Endothelial cell of umbilical vein (primary cell): Measurements from ENCODE around the gene RALBP1. TPM values are rescaled to one million over a fixed set of nuclear protein-coding genes. Genes with fewer than 3 reads are reported as not detected.

Experiments
- BruUV-seq: library from RNA; stranded (reverse); fragments of 400-500 nt; replicated peaks from 2 replicates; lab custom pipeline; 2021; lab: Mats Ljungman, UMichigan
- CTCF ChIA-PET: fragments of 300-600, 350-600 bp; sonication (Branson Sonifier 250); formaldehyde crosslinking; loops from one replicate; lab custom pipeline; 2021; ENCODE audit warnings: antibody characterized with exemption, inconsistent platforms; lab: Charles Lee
- POLR2A ChIA-PET: fragments of 300-600, 350-600 bp; sonication (Branson Sonifier 250); formaldehyde crosslinking; loops from one replicate; lab custom pipeline; 2021; ENCODE audit warnings: antibody characterized with exemption, inconsistent platforms; lab: Charles Lee
- DNase-seq: peaks from one replicate; pipeline ENCODE4 v3.0.0-alpha.2; 2011; ENCODE audit warnings: low read depth, low spot score
- FAIRE-seq: peaks from 2 replicates; lab custom pipeline; 2011; peaks lifted over from hg19 to GRCh38; lab: Jason Lieb, UNC
- H2AFZ ChIP-seq: 2 replicates; pipeline ENCODE4 v1.6.0; 2012; ENCODE audit warnings: low read depth, low read length, control low read depth, inconsistent platforms
- H3K27ac ChIP-seq: 2 replicates; pipeline ENCODE4 v1.5.1; 2011; ENCODE audit warnings: low read depth, mild to moderate bottlenecking, control low read depth, low read length, moderate library complexity; ENCODE audit not compliant: insufficient read depth
- H3K27me3 ChIP-seq, 2 experiments: 2 replicates each; pipeline versions ENCODE4 v1.6.0 to v1.6.1; 2011; ENCODE audit warnings: low read length in 2 of 2, mixed read lengths in 1 of 2; ENCODE audit not compliant: control insufficient read depth in 2 of 2, insufficient read depth in 2 of 2
- H3K36me3 ChIP-seq, 2 experiments: 2 replicates in 1 of 2; 3 replicates in 1 of 2; pipeline ENCODE4 v1.5.1; 2011; ENCODE audit warnings: low read length in 2 of 2, mild to moderate bottlenecking in 1 of 2, moderate library complexity in 1 of 2; ENCODE audit not compliant: control insufficient read depth in 2 of 2, insufficient read depth in 2 of 2; ENCODE audit errors: extremely low read depth in 1 of 2
- H3K4me1 ChIP-seq: 3 replicates; pipeline ENCODE4 v1.5.1; 2011; ENCODE audit warnings: mild to moderate bottlenecking, low read length; ENCODE audit not compliant: control insufficient read depth, insufficient read depth; ENCODE audit errors: extremely low read depth
- H3K4me2 ChIP-seq: 2 replicates; pipeline ENCODE4 v1.6.1; 2011; ENCODE audit warnings: low read length, control low read depth, mixed read lengths; ENCODE audit not compliant: insufficient read depth
- H3K4me3 ChIP-seq, 3 experiments: fragments of 200-600 bp in 1 of 3; sonication (generic), shearing (Covaris generic) in 1 of 3; replicated peaks in 1 of 3; 2 replicates each; pipeline ENCODE4 v1.5.1; 2011 to 2016; ENCODE audit warnings: control low read depth in 3 of 3, low read length in 3 of 3, mild to moderate bottlenecking in 2 of 3, inconsistent platforms in 1 of 3, low read depth in 1 of 3, moderate library complexity in 1 of 3; ENCODE audit not compliant: insufficient read depth in 1 of 3
- H3K79me2 ChIP-seq: 2 replicates; pipeline ENCODE4 v1.6.0; 2012; ENCODE audit warnings: low read length, inconsistent platforms; ENCODE audit not compliant: control insufficient read depth, insufficient read depth
- H3K9ac ChIP-seq: replicated peaks from 2 replicates; pipeline ENCODE3; 2011; ENCODE audit warnings: low read length, control low read depth; ENCODE audit not compliant: insufficient read depth; ENCODE audit errors: extremely low read depth
- H3K9me1 ChIP-seq: replicated peaks from 3 replicates; pipeline ENCODE4 v1.6.0; 2011; ENCODE audit warnings: mild to moderate bottlenecking, low read length; ENCODE audit not compliant: control insufficient read depth, insufficient read depth; ENCODE audit errors: extremely low read depth
- H3K9me3 ChIP-seq: replicated peaks from 2 replicates; pipeline ENCODE4 v1.5.1; 2012; ENCODE audit warnings: low read length, inconsistent platforms; ENCODE audit not compliant: control insufficient read depth, insufficient read depth
- H4K20me1 ChIP-seq: replicated peaks from 2 replicates; pipeline ENCODE3; 2011; ENCODE audit warnings: mild to moderate bottlenecking, low read length; ENCODE audit not compliant: control insufficient read depth, insufficient read depth; ENCODE audit errors: extremely low read depth
- CTCF ChIP-seq, 2 donors: IDR thresholded peaks; 1 replicate in 1 of 2; 2 replicates in 1 of 2; pipeline ENCODE4 v1.5.1; 2011; ENCODE audit warnings: low read length in 2 of 2, mild to moderate bottlenecking in 2 of 2, moderate library complexity in 2 of 2, control low read depth in 1 of 2, inconsistent platforms in 1 of 2, low read depth in 1 of 2; ENCODE audit not compliant: insufficient read depth in 1 of 2; ENCODE audit errors: extremely low read depth in 1 of 2
- EZH2 ChIP-seq: IDR thresholded peaks from 2 replicates; pipeline ENCODE4 v1.6.1; 2012; ENCODE audit warnings: borderline replicate concordance, low read depth, mild to moderate bottlenecking, moderate library complexity, low read length, inconsistent platforms; ENCODE audit not compliant: severe bottlenecking
- FOS ChIP-seq: IDR thresholded peaks from 2 replicates; pipeline ENCODE4 v1.6.1; 2011; ENCODE audit warnings: mild to moderate bottlenecking, low read length, moderate library complexity, borderline replicate concordance; ENCODE audit not compliant: insufficient read depth
- GATA2 ChIP-seq: IDR thresholded peaks from 2 replicates; pipeline ENCODE4 v1.7.0; 2011; ENCODE audit warnings: low read depth, mild to moderate bottlenecking, moderate library complexity, mixed read lengths, low read length; ENCODE audit not compliant: insufficient read length, insufficient read depth
- JUN ChIP-seq: IDR thresholded peaks from 2 replicates; pipeline ENCODE4 v1.6.1; 2011; ENCODE audit warnings: borderline replicate concordance, low read depth; ENCODE audit not compliant: insufficient read length, insufficient read depth
- MYC ChIP-seq: IDR thresholded peaks from one replicate; pipeline ENCODE4 v1.6.1; 2011; ENCODE audit warnings: mild to moderate bottlenecking, low read depth, low read length
- POLR2A ChIP-seq: IDR thresholded peaks from 2 replicates; pipeline ENCODE4 v1.6.1; 2012; ENCODE audit warnings: low read depth, mild to moderate bottlenecking, control low read depth, low read length
- POLR2AphosphoS5 ChIP-seq: IDR thresholded peaks from 2 replicates; pipeline ENCODE4 v1.6.1; 2012; ENCODE audit warnings: low read depth, mild to moderate bottlenecking, control low read depth, low read length, moderate library complexity; ENCODE audit not compliant: insufficient read depth
- dilution Hi-C: fragments of 300-500 bp; cut with MboI; formaldehyde crosslinking; loops from one replicate; pipeline ENCODE4 v1.15.0; 2019; ENCODE audit warnings: low sequenced_read_pairs; ENCODE audit not compliant: extremely low pct_ligation_motif_present
- intact Hi-C: fragments of 100-400 bp; cut with micrococcal nuclease; formaldehyde crosslinking; loops from one replicate; pipeline ENCODE4 v1.10.0; 2022
- polyA plus RNA-seq, 4 experiments: library from polyadenylated mRNA; depleted of rRNA in 3 of 4; stranded (reverse) in 3 of 4; unstranded in 1 of 4; fragments of >200 nt; gene quantifications; 2 replicates each; pipeline versions ENCODE4 v1.2.1 to v1.2.3, GENCODE V29; 2011 to 2012; ENCODE audit warnings: missing spikeins in 1 of 4
- small RNA-seq: library from RNA; depleted of rRNA; stranded (forward); fragments of <200 nt; gene quantifications from one replicate; pipeline ENCODE3, GENCODE V24; 2012; ENCODE audit warnings: low replicate concordance, low read depth; ENCODE audit not compliant: insufficient read depth, insufficient read length
- total RNA-seq: library from RNA; stranded (reverse); gene quantifications from 2 replicates; pipeline ENCODE4 v1.2.3, GENCODE V29; 2021
- TF ChIP-seq, protein P1 (sequence below): IDR thresholded peaks from 2 replicates; pipeline ENCODE4 v1.6.1; 2011; ENCODE audit not compliant: insufficient read depth, insufficient read length

RALBP1 gene
- total and polyA plus RNA-seq, 2 donors (not counting 3 experiments of a cell fraction or from before 2014, with no cell fraction given), result 55.8 to 68.4 TPM

DNA sequence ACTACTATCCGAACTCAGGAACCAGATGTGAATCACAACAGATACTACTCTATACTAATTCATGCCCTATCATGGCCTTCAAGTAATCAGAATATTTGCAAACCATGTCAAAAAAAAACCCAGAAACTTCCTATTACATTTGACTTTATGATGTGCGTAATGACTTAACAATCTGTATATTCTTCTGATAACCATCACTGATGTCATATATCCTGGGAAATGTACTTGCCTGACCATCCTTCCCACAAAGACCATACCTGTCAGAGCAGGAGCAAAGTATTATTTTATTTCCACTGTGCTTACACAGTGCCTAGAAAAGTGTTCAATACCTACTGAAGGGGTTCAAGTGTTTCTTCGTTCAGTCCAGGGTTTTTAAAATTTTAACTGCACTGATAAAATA, 111.5 kb downstream of the RALBP1 start:
- no TSS peak for BruUV-seq
- no peaks in the 10 kb centered on the region for H3K27me3 ChIP-seq
- H3K79me2 ChIP-seq, result peaks cover 58% of the 10 kb centered on the region
- intact Hi-C loops (no loop called here), dilution Hi-C loops (no loop called here)
- H4K20me1 ChIP-seq, result no peaks in the 10 kb centered on the region
- H3K4me2 ChIP-seq, result no peak overlapping the region
- peaks cover 7 to 29% of the 10 kb centered on the region in 2 experiments for H3K36me3 ChIP-seq
- no peak for FAIRE-seq
- ChIA-PET POLR2A (no interaction called here), CTCF (no interaction called here)
- no peak overlapping the region for H2AFZ ChIP-seq
- H3K27ac ChIP-seq, result no peak overlapping the region
- TF ChIP-seq CTCF (IDR thresholded peaks at IDR 0.05; ENCODE audit: extremely low read depth in 1 of 2, insufficient read depth in 1 of 2, low read depth in 1 of 2, low read length in 2 of 2) (no peak), JUN (no peak), FOS (no peak), POLR2A (no peak), MYC (no peak), POLR2AphosphoS5 (no peak), GATA2 (no peak), EZH2 (no peak)
- TF ChIP-seq, protein P1, sequence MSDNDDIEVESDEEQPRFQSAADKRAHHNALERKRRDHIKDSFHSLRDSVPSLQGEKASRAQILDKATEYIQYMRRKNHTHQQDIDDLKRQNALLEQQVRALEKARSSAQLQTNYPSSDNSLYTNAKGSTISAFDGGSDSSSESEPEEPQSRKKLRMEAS, result no peak
- H3K9me1 ChIP-seq, result no peaks in the 10 kb centered on the region
- H3K4me3 ChIP-seq, result no peak overlapping the region
- no peaks in the 10 kb centered on the region for H3K9me3 ChIP-seq
- H3K4me1 ChIP-seq, result no peaks in the 10 kb centered on the region
- H3K9ac ChIP-seq, result no peak overlapping the region
- DNase-seq, result no peak

Small RNA genes within 50 kb of the gene (small RNA-seq; reads per million reads assigned to genes)
- not detected for gene RNU2-27P

Other genes starting within 250 kb of the RALBP1 start
- 57.4 and 69.6 TPM in 2 replicates for gene TWSG1, start 140.7 kb upstream of the RALBP1 start, total RNA-seq
- gene TWSG1, start 140.7 kb upstream of the RALBP1 start, polyA plus RNA-seq, result 49.5 and 52.4 TPM in 2 replicates
- gene PPP4R1, start 139.0 kb downstream of the RALBP1 start, total RNA-seq, result 152 and 168 TPM in 2 replicates
- gene PPP4R1, start 139.0 kb downstream of the RALBP1 start, polyA plus RNA-seq, result 121 and 138 TPM in 2 replicates
- 27.9 and 30.5 TPM in 2 replicates for gene RAB31, start 232.8 kb downstream of the RALBP1 start, total RNA-seq
- 21.5 and 30.5 TPM in 2 replicates for gene RAB31, start 232.8 kb downstream of the RALBP1 start, polyA plus RNA-seq